ENCODE measurements around the gene ADGB.

The ADGB gene

DNA sequence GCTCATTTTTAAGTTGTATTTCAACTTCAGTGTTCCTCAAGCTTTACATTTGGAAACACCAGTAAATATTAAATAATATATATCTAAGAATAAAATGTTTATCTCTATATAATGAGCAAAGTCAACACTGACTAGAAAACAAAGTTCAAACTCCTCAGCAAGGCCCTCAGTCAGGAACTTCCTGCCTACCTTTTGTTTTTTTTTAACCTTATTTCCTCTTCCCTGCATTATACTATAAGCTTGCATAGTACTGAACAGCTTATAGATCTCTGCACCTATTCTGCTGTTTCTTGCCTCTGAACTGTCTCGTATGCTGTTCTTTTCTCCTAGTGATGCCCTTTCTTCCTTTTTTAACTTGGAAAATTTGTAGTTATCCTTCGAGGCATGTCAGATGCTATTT, 29.6 kb downstream of the ADGB start:
- H3K4me3 ChIP-seq (ENCODE audit: extremely low read depth, insufficient read depth, low read length, poor library complexity, severe bottlenecking): no peak overlapping the region
- H3K4me1 ChIP-seq (ENCODE audit: control insufficient read depth, insufficient read depth, low read length, poor library complexity, severe bottlenecking): no peaks in the 10 kb centered on the region
- H3K36me3 ChIP-seq (ENCODE audit: control insufficient read depth, insufficient read depth, low read length): no peaks in the 10 kb centered on the region
- 88 to 100% methylated on average over 1 to 2 of the region's 2 CpGs for WGBS, 2 experiments (ENCODE audit: insufficient coverage in 2 of 2)
- no peak overlapping the region for H3K27ac ChIP-seq (ENCODE audit: low read depth, low read length, severe bottlenecking)
- no peaks in the 10 kb centered on the region for H3K9me3 ChIP-seq (ENCODE audit: control insufficient read depth, low read length)

- Histone ChIP-seq H3K36me3 (ENCODE audit: control insufficient read depth, insufficient read depth, low read length) (no peaks in the 10 kb centered on the region), H3K4me1 (ENCODE audit: control insufficient read depth, insufficient read depth, low read length, poor library complexity, severe bottlenecking) (no peaks in the 10 kb centered on the region), H3K27ac (ENCODE audit: low read depth, low read length, severe bottlenecking) (no peak overlapping the region), H3K9me3 (ENCODE audit: control insufficient read depth, low read length) (no peaks in the 10 kb centered on the region), H3K4me3 (ENCODE audit: extremely low read depth, insufficient read depth, low read length, poor library complexity, severe bottlenecking) (no peak overlapping the region)
- WGBS, 2 experiments (ENCODE audit: insufficient coverage in 2 of 2): no CpG with 5 or more reads among the region's 2 CpGs
Observed at GRCh38 chr6:146634022-146634421, 35.2 kb downstream of the ADGB start.

GRCh38 chr6:146635165-146635564, 36.4 kb downstream of the ADGB start:
- H3K36me3 ChIP-seq (ENCODE audit: control insufficient read depth, insufficient read depth, low read length): no peaks in the 10 kb centered on the region
- H3K4me3 ChIP-seq (ENCODE audit: extremely low read depth, insufficient read depth, low read length, poor library complexity, severe bottlenecking): no peak overlapping the region
- no peaks in the 10 kb centered on the region for H3K9me3 ChIP-seq (ENCODE audit: control insufficient read depth, low read length)
- H3K4me1 ChIP-seq (ENCODE audit: control insufficient read depth, insufficient read depth, low read length, poor library complexity, severe bottlenecking): no peaks in the 10 kb centered on the region
- no peak overlapping the region for H3K27ac ChIP-seq (ENCODE audit: low read depth, low read length, severe bottlenecking)

GRCh38 chr6:146636481-146636880, 37.7 kb downstream of the ADGB start:
- no peaks in the 10 kb centered on the region for H3K9me3 ChIP-seq (ENCODE audit: control insufficient read depth, low read length)
- H3K36me3 ChIP-seq (ENCODE audit: control insufficient read depth, insufficient read depth, low read length): no peaks in the 10 kb centered on the region
- H3K4me3 ChIP-seq (ENCODE audit: extremely low read depth, insufficient read depth, low read length, poor library complexity, severe bottlenecking): no peak overlapping the region
- WGBS, 2 experiments (ENCODE audit: insufficient coverage in 2 of 2): 100% methylated on average over 2 of the region's 2 CpGs; no CpG with 5 or more reads in 1 of the 2 experiments
- no peaks in the 10 kb centered on the region for H3K4me1 ChIP-seq (ENCODE audit: control insufficient read depth, insufficient read depth, low read length, poor library complexity, severe bottlenecking)
- H3K27ac ChIP-seq (ENCODE audit: low read depth, low read length, severe bottlenecking): no peak overlapping the region

DNA sequence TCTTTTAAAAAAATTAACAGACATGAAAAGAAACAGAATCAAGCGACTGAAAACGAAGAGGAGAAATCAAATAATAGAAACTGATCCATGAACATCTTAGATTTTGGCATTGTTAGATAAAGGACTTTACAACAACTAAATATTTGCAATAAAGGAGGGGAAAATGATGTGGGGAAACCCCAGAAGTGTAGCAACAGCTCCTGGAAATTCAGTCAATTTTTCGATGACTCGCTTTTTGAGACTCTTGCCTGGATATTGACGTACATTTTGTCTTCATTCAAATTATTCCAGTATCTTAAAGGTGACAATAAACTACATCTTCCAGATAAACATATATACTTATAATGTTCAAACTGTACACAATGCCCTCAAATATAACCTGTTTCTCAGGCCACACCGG, 44.1 kb downstream of the ADGB start:
- H3K36me3 ChIP-seq (ENCODE audit: control insufficient read depth, insufficient read depth, low read length): no peaks in the 10 kb centered on the region
- H3K27ac ChIP-seq (ENCODE audit: low read depth, low read length, severe bottlenecking): no peak overlapping the region
- H3K9me3 ChIP-seq (ENCODE audit: control insufficient read depth, low read length): no peaks in the 10 kb centered on the region
- WGBS, 2 experiments (ENCODE audit: insufficient coverage in 2 of 2): 98 to 100% methylated on average over 1 to 4 of the region's 6 CpGs
- no peak overlapping the region for H3K4me3 ChIP-seq (ENCODE audit: extremely low read depth, insufficient read depth, low read length, poor library complexity, severe bottlenecking)
- H3K4me1 ChIP-seq (ENCODE audit: control insufficient read depth, insufficient read depth, low read length, poor library complexity, severe bottlenecking): no peaks in the 10 kb centered on the region

DNA sequence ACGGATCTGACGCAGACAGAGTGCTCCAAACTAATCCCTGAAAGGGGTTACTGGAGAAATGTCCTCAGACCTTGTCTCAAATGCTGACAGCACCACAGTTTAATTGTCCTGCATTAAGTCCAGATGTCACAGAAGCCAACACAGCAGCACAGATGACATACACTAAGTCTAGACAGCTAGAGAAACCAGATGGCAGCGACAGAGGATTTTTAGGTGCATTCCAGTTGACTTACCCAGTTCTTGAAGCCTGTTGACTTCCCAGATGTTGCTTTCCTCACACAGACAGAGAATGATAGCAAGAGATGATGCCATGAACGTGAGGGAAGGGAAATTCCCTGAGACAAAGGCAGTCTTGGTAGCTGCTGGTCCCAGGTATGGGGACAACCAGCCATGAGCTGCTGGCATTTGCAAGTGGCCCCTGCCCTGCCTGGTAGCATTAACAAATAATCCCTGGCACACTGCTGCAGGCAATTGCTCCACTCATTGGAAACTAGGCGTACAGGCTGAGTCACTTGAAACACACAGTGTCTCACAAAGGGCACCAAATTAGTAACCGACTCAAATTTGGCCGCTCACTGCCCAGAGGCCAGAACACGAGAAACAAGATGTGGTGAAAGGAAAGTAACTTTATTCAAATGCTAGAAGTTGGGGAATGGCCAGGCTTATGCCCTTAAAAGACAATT, 52.2 kb downstream of the ADGB start:
- Histone ChIP-seq H3K9me3 (ENCODE audit: control insufficient read depth, low read length) (no peaks in the 10 kb centered on the region), H3K36me3 (ENCODE audit: control insufficient read depth, insufficient read depth, low read length) (no peaks in the 10 kb centered on the region), H3K4me3 (ENCODE audit: extremely low read depth, insufficient read depth, low read length, poor library complexity, severe bottlenecking) (no peak overlapping the region), H3K27ac (ENCODE audit: low read depth, low read length, severe bottlenecking) (peak overlapping the region; percentile 13), H3K4me1 (ENCODE audit: control insufficient read depth, insufficient read depth, low read length, poor library complexity, severe bottlenecking) (no peaks in the 10 kb centered on the region)
- 89 to 93% methylated on average over 7 to 8 of the region's 8 CpGs for WGBS, 2 experiments (ENCODE audit: insufficient coverage in 2 of 2)

GRCh38 chr6:146651482-146651863, 52.7 kb downstream of the ADGB start:
- WGBS, 2 experiments (ENCODE audit: insufficient coverage in 2 of 2): 94 to 100% methylated on average over 2 of the region's 4 CpGs
- Histone ChIP-seq H3K4me3 (ENCODE audit: extremely low read depth, insufficient read depth, low read length, poor library complexity, severe bottlenecking) (no peak overlapping the region), H3K9me3 (ENCODE audit: control insufficient read depth, low read length) (no peaks in the 10 kb centered on the region), H3K4me1 (ENCODE audit: control insufficient read depth, insufficient read depth, low read length, poor library complexity, severe bottlenecking) (no peaks in the 10 kb centered on the region), H3K36me3 (ENCODE audit: control insufficient read depth, insufficient read depth, low read length) (no peaks in the 10 kb centered on the region), H3K27ac (ENCODE audit: low read depth, low read length, severe bottlenecking) (peak overlapping the region; percentile 13)

DNA sequence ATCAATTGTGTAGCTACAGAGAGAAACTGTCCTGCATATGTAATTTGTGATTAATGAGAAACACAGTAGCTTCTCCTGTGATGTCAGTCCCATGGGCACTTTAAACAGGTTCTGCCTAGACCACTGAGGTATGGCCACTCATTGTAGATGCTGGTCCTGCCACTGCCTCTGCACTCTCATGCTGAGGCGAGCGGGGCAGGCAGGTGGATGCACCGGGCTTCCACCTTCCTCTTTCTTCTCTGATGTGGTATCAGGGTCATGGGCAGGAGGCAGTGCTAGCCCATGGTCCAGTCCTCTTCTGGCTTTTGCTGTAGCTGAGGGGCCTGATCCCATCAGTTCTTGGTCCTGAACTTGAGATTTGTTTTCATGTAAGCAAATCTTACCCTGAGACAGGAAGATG, 58.7 kb downstream of the ADGB start:
- H3K36me3 ChIP-seq (ENCODE audit: control insufficient read depth, insufficient read depth, low read length): no peaks in the 10 kb centered on the region

GRCh38 chr6:146664871-146665360, 66.1 kb downstream of the ADGB start:
- peak overlapping the region; percentile 55 for H3K27ac ChIP-seq (ENCODE audit: low read depth, low read length, severe bottlenecking)
- H3K36me3 ChIP-seq (ENCODE audit: control insufficient read depth, insufficient read depth, low read length): no peaks in the 10 kb centered on the region
- no peak overlapping the region for H3K4me3 ChIP-seq (ENCODE audit: extremely low read depth, insufficient read depth, low read length, poor library complexity, severe bottlenecking)
- H3K4me1 ChIP-seq (ENCODE audit: control insufficient read depth, insufficient read depth, low read length, poor library complexity, severe bottlenecking): peaks cover 9% of the 10 kb centered on the region
- no peaks in the 10 kb centered on the region for H3K9me3 ChIP-seq (ENCODE audit: control insufficient read depth, low read length)
- 93 to 97% methylated on average over 3 of the region's 3 CpGs for WGBS, 2 experiments (ENCODE audit: insufficient coverage in 2 of 2)

More for the DNA sequence above, 58.7 kb downstream of the ADGB start:
- Histone ChIP-seq H3K27ac (ENCODE audit: low read depth, low read length, severe bottlenecking) (no peak overlapping the region), H3K4me3 (ENCODE audit: extremely low read depth, insufficient read depth, low read length, poor library complexity, severe bottlenecking) (no peak overlapping the region), H3K4me1 (ENCODE audit: control insufficient read depth, insufficient read depth, low read length, poor library complexity, severe bottlenecking) (no peaks in the 10 kb centered on the region), H3K9me3 (ENCODE audit: control insufficient read depth, low read length) (no peaks in the 10 kb centered on the region)
- 83 to 85% methylated on average over 3 of the region's 3 CpGs for WGBS, 2 experiments (ENCODE audit: insufficient coverage in 2 of 2)

DNA sequence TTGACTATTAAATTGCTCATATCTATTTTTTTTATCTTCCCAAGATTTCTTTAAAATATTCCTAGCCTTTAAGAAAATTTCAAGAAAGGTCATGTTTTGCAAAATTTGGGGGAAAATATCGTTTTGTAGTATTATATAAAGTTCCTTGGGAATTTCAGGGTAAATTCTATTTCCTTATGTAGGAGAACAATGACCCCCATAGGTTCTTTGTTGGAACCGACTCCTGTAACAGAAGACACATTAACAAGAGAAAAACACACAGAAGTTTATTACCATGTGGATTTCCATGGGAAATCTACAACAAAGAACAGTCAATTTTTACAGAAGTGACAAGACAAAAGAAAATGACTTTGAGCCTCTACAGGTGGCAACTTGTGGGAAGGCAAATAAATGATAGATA, 68.1 kb downstream of the ADGB start:
- Histone ChIP-seq H3K4me3 (ENCODE audit: extremely low read depth, insufficient read depth, low read length, poor library complexity, severe bottlenecking) (no peak overlapping the region), H3K27ac (ENCODE audit: low read depth, low read length, severe bottlenecking) (no peak overlapping the region), H3K9me3 (ENCODE audit: control insufficient read depth, low read length) (no peaks in the 10 kb centered on the region), H3K36me3 (ENCODE audit: control insufficient read depth, insufficient read depth, low read length) (no peaks in the 10 kb centered on the region), H3K4me1 (ENCODE audit: control insufficient read depth, insufficient read depth, low read length, poor library complexity, severe bottlenecking) (peaks cover 9% of the 10 kb centered on the region)
- WGBS, 2 experiments (ENCODE audit: insufficient coverage in 2 of 2): no CpG with 5 or more reads among the region's 2 CpGs

DNA sequence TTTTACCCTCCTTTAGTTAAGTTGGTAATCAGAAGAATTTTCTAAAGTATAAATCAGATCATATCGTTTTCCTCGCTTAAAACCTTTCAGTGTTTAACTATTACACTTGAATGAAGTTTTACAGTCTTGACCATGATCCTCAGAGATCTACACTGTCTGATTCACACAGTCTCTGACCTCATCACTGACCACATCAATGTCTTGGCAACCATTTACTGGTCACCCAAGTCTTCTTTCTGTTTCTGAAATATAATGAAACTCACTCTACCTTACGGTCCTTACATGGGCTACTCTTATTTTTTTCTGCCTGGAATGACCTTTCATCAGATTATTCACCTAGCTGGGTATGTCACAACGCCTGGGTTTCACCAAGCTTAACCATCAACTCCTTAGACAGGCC, 71.4 kb downstream of the ADGB start:
- Histone ChIP-seq H3K36me3 (ENCODE audit: control insufficient read depth, insufficient read depth, low read length) (no peaks in the 10 kb centered on the region), H3K4me1 (ENCODE audit: control insufficient read depth, insufficient read depth, low read length, poor library complexity, severe bottlenecking) (peaks cover 3% of the 10 kb centered on the region), H3K9me3 (ENCODE audit: control insufficient read depth, low read length) (no peaks in the 10 kb centered on the region), H3K4me3 (ENCODE audit: extremely low read depth, insufficient read depth, low read length, poor library complexity, severe bottlenecking) (no peak overlapping the region), H3K27ac (ENCODE audit: low read depth, low read length, severe bottlenecking) (no peak overlapping the region)
- WGBS, 2 experiments (ENCODE audit: insufficient coverage in 2 of 2): 77 to 94% methylated on average over 2 to 4 of the region's 4 CpGs

All from mesodermal cell (in vitro differentiated cells).